SK-MEL-5 (cell line): Measurements from ENCODE around the gene SLC45A1. TPM values are rescaled to one million over a fixed set of nuclear protein-coding genes. Genes with fewer than 3 reads are reported as not detected.

Experiments used
- DNase-seq: peaks from one replicate; pipeline ENCODE4 v3.0.0-alpha.2; 2016; ENCODE audit warnings: low read depth, low spot score
- in situ Hi-C: cut with HindIII; loops from 2 replicates; pipeline ENCODE4 v1.10.0; 2016; ENCODE audit warnings: low sequenced_read_pairs, high pct_unique_total_duplicates, low pct_unique_long_range_greater_than_20kb
- total RNA-seq: library from RNA; depleted of rRNA; stranded (reverse); fragments of >200 nt; shearing (Covaris generic); gene quantifications from 2 replicates; pipeline ENCODE4 v1.2.3, GENCODE V29; 2014

Gene SLC45A1
- total RNA-seq, 1 experiment from 2014 or later: not detected

DNA sequence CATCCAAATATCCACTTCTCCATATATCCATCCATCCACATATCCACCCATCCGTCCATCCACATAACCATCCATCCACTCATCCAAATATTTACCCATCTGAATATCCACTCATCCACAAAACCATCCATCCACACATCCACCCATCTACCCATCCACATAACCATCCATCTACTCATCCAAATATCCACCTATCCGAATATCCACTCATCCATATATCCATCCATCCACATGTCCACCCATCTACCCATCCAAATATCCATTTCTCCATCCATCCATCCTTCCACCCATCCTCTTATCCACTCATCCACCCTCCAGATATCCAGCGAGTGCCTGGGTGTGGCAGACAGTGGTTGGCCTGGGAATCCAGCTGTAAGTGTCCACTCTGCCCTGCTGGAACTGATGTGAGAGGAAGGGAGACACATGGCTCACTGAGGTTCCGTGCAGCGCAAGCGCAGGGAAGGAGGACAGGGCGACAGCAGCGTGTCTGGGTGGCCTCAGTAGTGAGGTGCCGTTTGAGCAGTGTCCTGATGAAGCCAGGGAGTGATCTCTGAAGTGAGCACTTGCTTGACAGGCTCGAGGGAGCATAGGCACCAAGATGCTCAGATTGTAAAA, 27.1 kb downstream of the SLC45A1 start:
- no peak for DNase-seq
- in situ Hi-C loops: no loop called here

DNA sequence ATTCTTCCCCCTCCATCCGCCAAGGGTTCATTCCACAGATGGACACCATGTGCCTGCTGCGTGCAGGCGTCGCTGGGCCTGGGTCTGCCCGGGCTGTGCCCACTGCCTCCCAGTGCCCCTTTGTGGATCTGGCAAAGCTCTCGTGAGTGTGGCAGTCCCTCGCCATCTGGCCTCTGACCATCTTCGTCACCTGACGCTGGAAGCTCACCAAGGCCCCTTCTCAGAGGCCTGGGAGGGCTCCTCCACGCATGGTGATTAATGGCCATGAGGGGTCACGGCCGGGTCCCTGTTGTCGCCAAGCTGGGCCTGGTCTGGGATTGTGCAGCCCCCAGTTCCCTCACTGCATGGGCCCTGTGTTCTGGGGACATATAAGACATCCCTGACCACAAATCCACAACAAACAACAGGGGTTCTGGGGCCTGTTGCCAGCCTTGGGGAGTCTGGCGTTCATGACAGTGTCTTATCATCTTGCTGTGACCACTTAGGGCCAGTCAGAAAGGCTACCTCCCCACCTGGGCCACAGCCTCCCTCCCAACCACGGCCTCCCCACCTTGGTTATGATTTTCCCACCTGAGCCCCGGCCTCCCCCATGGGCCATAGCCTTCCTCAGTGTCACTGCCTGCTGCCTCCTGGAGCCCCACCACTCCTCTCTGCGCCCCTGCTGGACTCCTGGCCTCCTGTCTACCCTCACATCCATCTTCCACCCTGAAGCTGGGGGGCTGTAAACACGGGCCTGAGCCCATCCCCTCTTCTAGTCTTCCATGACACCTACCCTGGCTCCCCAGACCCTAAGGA, 27.9 kb downstream of the SLC45A1 start:
- in situ Hi-C loops: no loop called here
- DNase-seq: no peak

DNA sequence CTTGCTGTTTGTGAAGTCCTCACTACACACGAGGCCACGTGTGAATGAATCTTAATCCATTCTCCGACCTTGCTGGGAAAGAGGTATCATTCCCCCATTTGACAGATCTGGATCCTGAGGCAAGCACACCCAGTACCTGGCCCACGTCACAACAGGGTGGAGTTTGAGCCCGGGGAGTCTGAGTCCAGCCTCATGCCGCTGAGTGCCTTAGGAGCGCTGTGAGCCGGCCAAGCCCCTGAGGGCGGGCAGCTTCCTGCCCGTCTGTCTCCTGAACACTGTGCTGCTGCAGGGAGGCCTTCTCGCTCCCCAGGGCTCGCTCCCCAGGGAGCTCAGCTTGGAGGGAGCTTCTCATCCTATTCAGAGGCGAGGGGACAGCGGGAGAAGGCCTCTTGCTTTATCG, 29.7 kb downstream of the SLC45A1 start:
- in situ Hi-C loops: no loop called here
- no peak for DNase-seq

DNA sequence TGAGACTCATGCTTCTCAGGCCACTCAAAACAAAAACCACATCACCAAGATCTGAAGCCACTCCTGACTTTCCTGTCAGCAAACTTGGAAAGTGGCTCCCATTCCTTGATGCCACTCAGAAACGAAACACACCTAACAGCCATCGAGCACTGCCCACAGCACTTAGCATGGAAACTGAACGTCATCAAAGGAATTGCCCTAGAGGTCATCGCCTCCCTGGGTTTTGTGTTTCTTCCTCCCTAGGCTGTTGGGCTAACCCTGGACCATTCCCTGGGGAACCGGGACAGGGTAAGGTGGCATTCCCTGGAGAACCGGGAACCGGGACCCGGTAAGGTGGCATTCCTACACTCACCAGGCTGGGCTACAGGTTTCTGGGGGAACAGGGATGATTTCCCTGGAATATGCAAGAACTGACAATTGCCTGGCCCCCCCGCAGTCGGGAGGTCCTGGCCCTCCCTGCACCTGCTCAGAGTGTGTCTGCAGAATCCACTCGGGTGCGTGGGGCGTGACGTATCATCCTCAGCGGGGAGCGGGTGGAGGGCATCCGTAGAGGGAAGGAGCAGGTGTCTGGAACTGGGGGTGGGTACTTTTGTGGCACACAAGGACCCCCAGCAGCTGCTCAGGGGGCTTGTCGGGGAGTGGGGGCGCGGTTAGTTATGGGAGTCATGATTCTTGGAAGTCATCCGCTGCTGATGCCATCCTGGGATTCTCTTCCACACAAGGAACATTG, 30.3 kb downstream of the SLC45A1 start:
- in situ Hi-C loops: no loop called here
- no peak for DNase-seq

DNA sequence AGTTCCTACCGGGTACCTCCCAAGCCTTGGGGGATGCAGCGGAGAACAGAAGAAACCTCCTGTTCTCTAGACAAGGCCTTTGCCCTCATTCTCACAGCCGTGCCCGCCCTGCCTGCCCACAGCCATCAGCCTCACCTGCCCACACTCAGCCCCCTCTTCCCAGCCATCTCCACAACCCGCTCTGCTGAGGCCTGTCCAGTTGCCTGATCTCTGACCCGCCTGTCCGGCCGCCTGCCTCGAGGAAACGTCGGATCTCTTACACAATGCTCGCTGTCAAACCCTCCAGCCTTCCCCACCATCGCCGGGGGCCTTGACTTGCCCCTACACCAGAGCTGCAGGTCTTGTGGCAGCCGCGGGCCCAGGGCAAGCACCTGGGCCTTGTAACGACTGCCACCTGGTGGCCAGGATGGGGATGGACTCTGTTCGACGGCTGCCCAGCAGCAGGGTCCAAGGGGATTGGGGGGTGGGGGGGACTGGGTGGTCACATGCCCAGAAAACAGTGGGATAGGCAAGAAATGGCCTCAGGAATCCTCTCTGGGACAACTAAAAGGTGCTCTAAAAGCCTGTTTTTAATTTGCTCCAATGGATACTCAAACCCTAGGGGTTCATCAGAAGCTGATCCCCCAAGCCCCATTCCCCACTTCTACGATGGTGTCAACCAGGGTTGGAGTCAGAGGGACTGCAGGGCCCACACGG, 31.0 kb downstream of the SLC45A1 start:
- peak; percentile 53 for DNase-seq
- in situ Hi-C loops: no loop called here

DNA sequence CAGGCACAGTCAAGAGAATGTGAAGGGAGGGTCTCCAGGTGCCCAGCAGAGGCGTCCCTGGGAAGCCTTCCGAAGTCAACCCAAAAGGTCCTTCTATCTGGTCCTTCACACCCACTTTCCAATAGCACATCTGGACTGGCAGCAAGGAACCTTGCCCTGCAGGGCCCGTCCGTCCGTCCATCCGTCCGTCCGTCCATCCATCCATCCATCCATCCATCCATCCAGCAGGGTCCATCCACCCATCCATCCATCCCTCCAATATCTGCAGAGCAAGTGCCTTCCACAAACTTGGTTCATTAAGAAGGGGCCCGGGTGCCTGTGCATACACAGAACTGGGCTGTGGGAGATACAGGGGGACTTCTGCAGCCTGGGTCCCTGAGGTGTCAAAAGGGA, 31.6 kb downstream of the SLC45A1 start:
- in situ Hi-C loops: no loop called here
- no peak for DNase-seq

DNA sequence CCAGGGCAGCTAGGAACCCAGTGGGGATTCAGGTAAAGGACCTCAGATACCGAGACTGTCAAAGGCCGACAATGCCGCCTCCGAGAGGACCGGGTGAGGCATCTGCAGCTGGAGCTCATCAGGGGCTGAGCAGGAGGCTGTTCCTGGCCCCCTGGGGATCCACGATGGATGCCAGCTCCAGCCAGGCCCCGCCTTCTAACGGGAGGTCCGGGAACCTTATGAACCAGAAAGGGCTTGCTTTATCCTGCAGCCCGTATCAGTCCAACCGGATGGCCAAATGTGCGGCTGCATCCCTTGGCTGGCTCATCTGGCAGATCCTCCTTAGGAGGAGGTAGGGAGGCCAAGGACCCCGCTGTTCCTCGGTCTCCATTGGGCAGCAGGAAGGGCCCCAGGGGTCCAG, 32.0 kb downstream of the SLC45A1 start:
- DNase-seq: no peak
- in situ Hi-C loops: no loop called here

DNA sequence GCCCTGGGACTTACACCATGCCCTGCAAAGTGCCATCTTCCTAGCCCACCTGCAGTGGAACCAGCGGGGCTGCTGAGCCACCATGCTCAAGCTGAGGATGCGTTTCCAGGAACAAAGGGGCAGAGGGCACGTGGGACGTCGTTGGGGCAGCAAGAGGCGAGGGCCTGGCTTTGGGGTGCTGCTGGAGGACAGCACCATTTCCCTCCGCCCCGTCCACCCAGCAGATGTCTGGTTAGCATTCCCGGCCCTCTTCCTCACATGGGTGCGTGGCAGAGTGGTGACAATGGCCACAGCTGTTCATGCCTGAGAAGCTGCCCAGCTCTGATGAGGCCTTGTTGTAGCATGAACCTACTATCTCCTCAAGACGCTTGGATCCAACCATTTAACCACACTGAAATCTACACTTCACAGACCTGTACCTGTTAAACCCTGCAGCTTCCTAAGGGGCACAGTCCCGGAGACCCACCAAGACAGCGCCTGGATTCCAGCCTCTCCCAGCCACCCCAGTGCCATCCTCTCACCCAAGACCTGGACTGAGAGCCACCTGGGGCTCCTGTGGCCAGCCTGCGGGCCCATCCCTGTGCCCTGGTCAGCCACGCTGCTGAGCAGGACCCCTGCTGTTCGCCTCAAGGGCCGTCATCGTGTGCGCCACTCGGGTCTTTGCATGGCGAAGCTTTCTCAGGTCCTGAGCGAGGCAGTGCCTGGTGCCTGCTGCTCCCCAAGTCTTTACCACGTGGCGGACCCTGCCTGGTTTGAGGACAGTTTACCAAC, 33.2 kb downstream of the SLC45A1 start:
- in situ Hi-C loops: no loop called here
- DNase-seq: no peak

DNA sequence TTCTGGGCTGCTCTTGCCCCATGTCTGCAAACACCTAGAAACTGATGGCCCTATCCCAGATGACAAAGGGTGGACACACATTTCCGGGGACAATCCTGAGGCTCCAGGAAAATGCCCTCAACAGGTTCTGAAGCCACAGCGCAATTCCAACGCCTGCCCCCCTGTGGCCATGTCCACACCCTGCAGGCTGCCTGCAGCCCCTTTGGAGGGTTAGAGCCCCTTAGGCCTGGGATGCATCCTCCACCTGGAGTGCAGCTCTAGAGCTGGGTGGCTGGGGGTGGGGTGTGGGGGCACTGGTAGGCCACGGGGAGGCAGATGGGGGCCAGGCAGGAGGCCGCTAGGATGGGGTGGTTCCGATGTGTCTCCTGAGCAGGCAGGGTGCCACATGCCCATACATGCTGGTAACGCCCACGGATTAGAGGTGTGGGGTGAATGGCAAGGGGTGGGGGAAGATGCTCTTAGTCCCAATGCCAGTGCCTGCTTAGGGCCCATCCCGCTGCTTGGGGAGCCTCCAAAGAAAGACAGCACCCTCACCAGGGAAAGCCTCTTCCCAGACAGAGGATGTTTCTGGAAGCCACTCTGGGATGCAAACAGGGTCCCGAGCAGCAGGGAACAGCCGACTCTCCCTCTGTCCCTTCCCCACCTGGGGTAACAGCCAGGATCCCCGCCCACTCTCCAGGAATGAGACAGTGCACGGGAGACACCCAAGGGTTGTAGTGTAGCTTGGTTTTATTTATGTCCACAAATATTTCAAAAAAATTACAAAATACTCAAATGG, 34.0 kb downstream of the SLC45A1 start:
- in situ Hi-C loops: no loop called here
- DNase-seq: peak; percentile 44

DNA sequence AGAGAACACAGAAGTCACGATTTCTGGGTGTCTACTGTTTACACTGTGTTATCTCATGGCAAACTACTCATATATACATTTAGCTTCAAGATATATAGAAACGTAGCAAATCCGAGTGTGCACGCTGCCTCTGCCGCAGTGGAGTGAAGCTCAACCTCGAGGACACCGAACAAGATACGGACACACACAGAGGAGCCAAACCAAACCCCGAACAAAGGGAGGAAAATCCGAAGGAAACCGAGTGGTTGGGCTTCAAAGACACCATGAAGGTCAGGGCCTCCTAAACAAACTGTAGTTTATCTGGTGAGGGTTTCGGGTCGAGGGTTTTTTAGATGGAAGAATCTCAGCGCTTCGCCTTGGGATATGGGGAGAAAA, 34.5 kb downstream of the SLC45A1 start:
- no peak for DNase-seq
- in situ Hi-C loops: no loop called here

DNA sequence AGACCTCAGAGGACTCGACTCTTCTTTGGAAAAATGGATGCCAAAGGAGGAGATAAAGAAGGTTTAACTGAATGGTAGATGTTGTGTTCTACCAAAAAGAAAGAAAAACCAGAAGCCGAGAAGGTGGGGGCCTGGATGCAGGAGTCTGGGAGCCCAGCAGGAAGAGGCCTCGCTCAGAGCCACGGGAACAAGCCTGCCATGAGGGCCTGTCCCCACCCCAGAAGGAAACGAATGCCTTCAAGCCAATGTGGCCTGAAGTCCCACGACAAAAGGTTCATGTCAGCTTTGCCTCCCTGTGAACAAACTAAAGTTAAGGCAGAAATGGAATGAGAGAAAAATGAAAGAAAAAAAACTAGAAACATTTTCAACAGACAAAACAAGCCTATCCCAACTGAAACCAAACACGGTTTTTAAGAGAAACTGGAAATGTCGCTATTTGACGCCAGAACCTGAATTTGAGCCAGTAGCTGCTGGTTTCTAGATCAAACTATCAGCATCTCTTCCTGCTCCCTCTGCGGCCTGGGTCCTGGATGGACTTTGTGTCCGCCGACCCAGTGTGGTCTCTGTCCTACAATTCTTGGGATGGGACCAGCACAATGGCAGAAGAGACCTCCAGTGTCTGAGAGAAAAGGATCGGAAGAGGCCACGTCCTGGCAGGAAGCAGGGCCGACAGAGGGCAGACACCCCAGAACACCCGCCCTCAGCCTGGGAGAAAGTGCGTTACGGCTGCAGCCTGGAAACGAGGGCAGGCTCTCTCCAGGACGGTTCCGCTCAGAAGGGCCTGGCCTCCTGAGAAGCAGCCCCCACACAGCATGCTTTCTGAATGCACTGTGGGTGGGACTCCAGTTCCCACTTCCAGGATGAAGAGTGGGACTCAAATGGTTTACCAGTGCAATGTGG, 35.2 kb downstream of the SLC45A1 start:
- in situ Hi-C loops: no loop called here
- no peak for DNase-seq

DNA sequence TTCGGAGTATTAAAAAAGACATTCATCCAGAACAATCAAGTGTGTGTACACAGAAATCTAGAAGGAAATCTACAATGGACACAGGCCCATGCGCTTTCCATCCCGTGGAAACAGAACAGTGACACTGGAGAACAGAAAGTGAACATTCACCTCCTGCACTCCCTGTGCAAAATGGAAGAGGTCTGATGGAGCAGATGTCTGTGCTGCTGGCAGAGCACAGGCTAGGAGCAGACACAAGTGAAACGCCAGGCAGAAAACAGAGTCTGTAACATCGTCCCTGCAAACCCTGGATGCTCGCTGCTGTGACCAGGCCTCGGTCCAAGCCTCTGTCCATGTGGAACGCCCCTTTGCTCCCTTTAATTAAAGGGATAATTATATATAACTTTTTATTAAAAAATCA, 36.1 kb downstream of the SLC45A1 start:
- in situ Hi-C loops: no loop called here
- no peak for DNase-seq

DNA sequence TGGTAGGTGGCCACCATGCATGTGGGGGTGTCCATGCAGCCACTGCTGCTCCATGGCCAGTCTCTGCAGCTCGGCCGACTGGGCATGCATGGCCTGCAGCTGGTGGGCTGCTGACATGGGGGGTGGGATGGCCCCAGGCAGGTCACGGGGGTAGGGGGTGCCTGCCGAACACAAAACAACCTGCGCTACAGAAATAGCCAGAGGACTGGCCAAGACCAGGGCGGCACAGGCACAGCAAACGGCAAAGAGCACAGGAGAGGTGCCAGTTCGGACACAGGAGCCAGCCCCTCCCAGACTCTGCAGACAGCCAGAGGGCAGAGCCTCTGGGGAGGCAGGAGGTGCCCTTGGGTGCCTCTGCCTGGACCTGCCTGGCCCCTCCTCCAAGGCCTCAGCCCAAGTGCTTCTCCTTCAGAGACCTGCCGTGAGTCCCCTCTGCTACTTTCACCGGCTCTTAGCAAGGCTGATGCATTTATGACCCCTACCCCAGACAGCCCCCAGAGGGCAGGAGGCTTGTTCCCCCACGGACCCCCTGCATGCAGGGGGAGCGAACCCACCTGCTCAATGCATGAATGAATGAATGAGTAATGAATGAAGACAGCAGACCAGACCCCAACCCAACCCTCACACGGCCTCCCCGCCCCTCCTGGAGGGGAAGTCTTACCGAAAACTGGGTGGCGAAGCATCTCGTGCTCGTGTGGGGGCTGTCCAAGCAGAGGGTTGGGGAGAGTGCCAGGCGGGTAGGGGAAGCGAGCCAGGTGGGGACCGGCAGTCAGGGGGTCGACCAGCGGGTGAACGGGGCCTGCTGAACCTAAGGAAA, 37.7 kb downstream of the SLC45A1 start:
- in situ Hi-C loops: no loop called here

DNA sequence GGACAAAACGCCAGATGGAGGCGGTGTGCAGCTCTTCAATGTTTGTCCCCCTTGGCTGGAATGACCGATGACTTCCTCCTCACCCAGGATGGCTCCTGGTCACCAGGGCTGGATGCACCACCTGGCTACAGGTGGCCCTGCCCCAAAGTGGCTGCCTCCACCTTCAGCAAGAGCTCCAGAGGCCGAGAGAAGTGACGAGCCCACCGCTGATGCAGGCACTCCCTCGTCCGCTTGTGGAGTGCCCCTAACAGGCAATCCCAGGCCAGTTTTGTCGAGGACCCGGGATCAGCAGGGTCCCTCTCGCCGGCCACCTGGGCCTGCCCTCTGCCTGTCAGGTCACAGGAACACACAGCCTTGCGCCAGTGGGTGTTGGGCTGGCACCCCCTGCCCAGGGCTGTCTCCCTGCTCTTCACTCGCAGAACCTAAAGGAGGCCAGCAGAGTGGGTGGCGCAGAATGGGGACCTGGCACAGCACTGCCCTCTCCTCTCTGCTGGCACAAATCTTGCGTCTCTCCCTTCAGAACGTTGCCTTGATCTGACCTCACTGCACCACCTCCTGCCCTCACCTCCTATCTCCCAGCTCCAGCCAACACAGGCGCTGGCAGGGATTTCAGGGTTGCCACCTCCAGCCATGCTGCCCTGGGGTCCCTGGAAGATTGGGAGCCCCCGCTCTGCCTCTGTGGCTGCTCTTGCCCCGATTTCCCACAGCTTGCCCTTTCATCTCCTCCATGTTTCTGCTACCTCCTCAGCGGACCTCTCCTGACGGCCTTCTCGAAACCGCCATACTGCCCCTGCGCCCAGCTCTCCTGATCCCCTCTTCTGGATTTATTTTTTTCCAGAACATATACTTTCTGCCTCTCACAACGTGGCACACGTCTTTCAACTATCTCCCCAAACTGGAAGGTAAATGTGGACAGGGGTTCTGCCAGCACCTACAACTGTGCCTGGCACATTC, 38.6 kb downstream of the SLC45A1 start:
- DNase-seq: no peak
- in situ Hi-C loops: no loop called here

More for the DNA sequence above, 37.7 kb downstream of the SLC45A1 start:
- DNase-seq: no peak
